Activated CD8-positive, alpha-beta T cell treated with anti-CD3 and anti-CD28 coated beads for 36 hours (primary cell): ENCODE measurements around the gene PIP. TPM values are rescaled to one million over a fixed set of nuclear protein-coding genes. Genes with fewer than 3 reads are reported as not detected.

Source experiments
- ATAC-seq: fragments of 200-7000 bp; cut with Tn5 transposase; one replicate; pipeline ENCODE4 v1.10.0; 2021; ENCODE audit warnings: mild to moderate bottlenecking, moderate library complexity
- CTCF ChIA-PET: fragments of 350-600 bp; sonication (Branson Sonifier 250); formaldehyde crosslinking; loops from one replicate; lab custom pipeline; 2021; ENCODE audit warnings: antibody characterized with exemption; lab: Charles Lee
- POLR2A ChIA-PET: fragments of 350-600 bp; sonication (Branson Sonifier 250); formaldehyde crosslinking; loops from one replicate; lab custom pipeline; 2021; ENCODE audit warnings: antibody characterized with exemption; lab: Charles Lee
- DNase-seq: peaks from one replicate; pipeline ENCODE4 v3.0.0-alpha.2; 2020
- H3K27ac Mint-ChIP-seq: one replicate; pipeline ENCODE4 v1.8.0; 2021; ENCODE audit warnings: mild to moderate bottlenecking, mixed read lengths
- H3K27me3 Mint-ChIP-seq: one replicate; pipeline ENCODE4 v1.8.0; 2021; ENCODE audit warnings: mixed read lengths
- H3K36me3 Mint-ChIP-seq: one replicate; pipeline ENCODE4 v1.8.0; 2021; ENCODE audit warnings: low read depth, mixed read lengths
- H3K4me1 Mint-ChIP-seq: one replicate; pipeline ENCODE4 v1.8.0; 2021; ENCODE audit warnings: low read depth, mixed read lengths
- H3K4me3 Mint-ChIP-seq: one replicate; pipeline ENCODE4 v1.8.0; 2021; ENCODE audit warnings: mild to moderate bottlenecking, moderate library complexity, mixed read lengths
- H3K9me3 Mint-ChIP-seq: one replicate; pipeline ENCODE4 v1.8.0; 2021; ENCODE audit warnings: mixed read lengths
- CTCF ChIP-seq: fragments of 200-600 bp; IDR thresholded peaks from one replicate; pipeline ENCODE4 v1.8.0; 2022; ENCODE audit warnings: antibody characterized with exemption, mild to moderate bottlenecking
- intact Hi-C: fragments of 100-400 bp; cut with micrococcal nuclease; formaldehyde crosslinking; loops from one replicate; pipeline ENCODE4 v1.10.0; 2022
- total RNA-seq, 2 experiments: library from RNA; stranded (reverse); gene quantifications; one replicate each; pipeline ENCODE4 v1.2.3, GENCODE V29; 2021

PIP gene
- total RNA-seq, 2 experiments from 2014 or later = not detected

- ChIA-PET POLR2A (no interaction called here), CTCF (interaction anchor here (0.7 kb wide), 1 partner anchor 26 kb away, joined by 5 read pairs; no protein-coding TSS in a partner anchor)
- no peaks in the 10 kb centered on the region for H3K9me3 Mint-ChIP-seq
- H3K4me3 Mint-ChIP-seq = no peak overlapping the region
- peaks cover 6% of the 10 kb centered on the region for H3K27me3 Mint-ChIP-seq
- H3K4me1 Mint-ChIP-seq = no peaks in the 10 kb centered on the region
- intact Hi-C loops = no loop called here
- H3K36me3 Mint-ChIP-seq = no peaks in the 10 kb centered on the region
- no peak overlapping the region for H3K27ac Mint-ChIP-seq
- ATAC-seq = no peak
- no peak for TF ChIP-seq CTCF
- DNase-seq = no peak
Observed at GRCh38 chr7:143188994-143189393, 57.1 kb downstream of the PIP start.

Other genes starting within 250 kb of the PIP start
- gene TRPV6, start 246.3 kb upstream of the PIP start, total RNA-seq = not detected
- not detected for gene TRPV5, start 198.3 kb upstream of the PIP start, total RNA-seq
- not detected for gene LLCFC1, start 192.6 kb upstream of the PIP start, total RNA-seq
- gene KEL, start 169.7 kb upstream of the PIP start, total RNA-seq = under 1 TPM; 0.45 to 0.49 TPM
- gene OR9A2, start 104.9 kb upstream of the PIP start, total RNA-seq = not detected
- gene OR6V1, start 79.7 kb upstream of the PIP start, total RNA-seq = not detected
- gene TAS2R39, start 51.3 kb downstream of the PIP start, total RNA-seq = not detected
- not detected for gene TAS2R40, start 90.0 kb downstream of the PIP start, total RNA-seq
- gene GSTK1, start 131.4 kb downstream of the PIP start, total RNA-seq = 100 to 1,000 TPM; 163 to 171 TPM
- gene TMEM139, start 152.9 kb downstream of the PIP start, total RNA-seq = 1 to 10 TPM; 1.6 to 2.0 TPM
- 10 to 100 TPM; 79.6 to 80.9 TPM for gene CASP2, start 156.3 kb downstream of the PIP start, total RNA-seq
- gene CLCN1, start 184.0 kb downstream of the PIP start, total RNA-seq = under 1 TPM in 1 of 2 experiments, not detected in 1; 0.09 TPM
- 1 to 10 TPM; 2.7 to 2.9 TPM for gene FAM131B, start 230.6 kb downstream of the PIP start, total RNA-seq
- 100 to 1,000 TPM; 111 to 120 TPM for gene ZYX, start 249.3 kb downstream of the PIP start, total RNA-seq